TTC549 (cell line): ENCODE data around the gene SCAF1.

Experiments used
- FAIRE-seq: peaks from 2 replicates; lab custom pipeline; 2012; peaks lifted over from hg19 to GRCh38; lab: Jason Lieb, UNC

SCAF1 gene

DNA sequence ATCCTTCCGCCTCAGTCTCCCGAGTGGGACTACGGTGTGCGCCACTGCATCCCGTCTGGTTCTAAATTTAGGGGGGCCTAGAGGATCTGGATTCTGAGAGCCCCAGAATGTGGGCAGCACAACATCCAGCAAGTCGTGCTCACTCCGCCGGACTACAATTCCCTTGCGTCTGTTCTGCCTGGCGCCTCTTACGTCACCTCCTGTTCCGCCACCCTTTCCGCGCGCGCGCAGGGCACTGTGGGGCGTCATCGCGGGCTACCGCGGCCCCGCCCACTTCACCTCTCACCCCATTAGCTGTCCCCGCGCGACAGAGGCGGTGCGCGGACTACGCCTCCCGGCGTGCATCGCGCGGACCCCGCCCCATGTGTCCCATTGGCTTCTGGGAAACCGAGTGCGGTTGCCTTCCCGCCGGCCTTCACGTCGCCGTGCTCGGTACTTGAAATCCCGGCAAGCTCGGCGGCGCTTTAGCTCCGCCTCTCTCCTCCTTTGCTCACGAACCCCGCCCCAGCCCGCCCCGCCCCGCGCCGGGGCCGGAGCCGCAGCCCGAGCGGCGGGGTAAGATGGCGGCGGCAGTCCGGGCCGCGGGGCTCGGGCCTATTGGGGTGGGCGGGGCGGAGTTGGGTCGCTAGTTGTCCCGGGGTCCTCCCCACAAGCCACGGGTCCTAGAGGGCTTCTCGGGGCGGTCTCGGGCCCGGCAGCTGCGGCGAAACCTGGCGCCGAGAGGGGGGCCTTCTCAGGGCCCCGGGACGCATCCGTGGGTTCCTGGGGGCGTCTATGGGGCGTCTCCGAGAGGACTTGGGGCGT lies at the start of gene SCAF1:
TSS of gene SCAF1 (plus strand) at position 522 of the 804 bp plus-strand sequence. CDS start 2,818 bp downstream, outside the sequence.
- FAIRE-seq = peak; percentile 87

- no peak for FAIRE-seq
Measured at GRCh38 chr19:49592486-49593232, 49.4 kb upstream of the SCAF1 start.

DNA sequence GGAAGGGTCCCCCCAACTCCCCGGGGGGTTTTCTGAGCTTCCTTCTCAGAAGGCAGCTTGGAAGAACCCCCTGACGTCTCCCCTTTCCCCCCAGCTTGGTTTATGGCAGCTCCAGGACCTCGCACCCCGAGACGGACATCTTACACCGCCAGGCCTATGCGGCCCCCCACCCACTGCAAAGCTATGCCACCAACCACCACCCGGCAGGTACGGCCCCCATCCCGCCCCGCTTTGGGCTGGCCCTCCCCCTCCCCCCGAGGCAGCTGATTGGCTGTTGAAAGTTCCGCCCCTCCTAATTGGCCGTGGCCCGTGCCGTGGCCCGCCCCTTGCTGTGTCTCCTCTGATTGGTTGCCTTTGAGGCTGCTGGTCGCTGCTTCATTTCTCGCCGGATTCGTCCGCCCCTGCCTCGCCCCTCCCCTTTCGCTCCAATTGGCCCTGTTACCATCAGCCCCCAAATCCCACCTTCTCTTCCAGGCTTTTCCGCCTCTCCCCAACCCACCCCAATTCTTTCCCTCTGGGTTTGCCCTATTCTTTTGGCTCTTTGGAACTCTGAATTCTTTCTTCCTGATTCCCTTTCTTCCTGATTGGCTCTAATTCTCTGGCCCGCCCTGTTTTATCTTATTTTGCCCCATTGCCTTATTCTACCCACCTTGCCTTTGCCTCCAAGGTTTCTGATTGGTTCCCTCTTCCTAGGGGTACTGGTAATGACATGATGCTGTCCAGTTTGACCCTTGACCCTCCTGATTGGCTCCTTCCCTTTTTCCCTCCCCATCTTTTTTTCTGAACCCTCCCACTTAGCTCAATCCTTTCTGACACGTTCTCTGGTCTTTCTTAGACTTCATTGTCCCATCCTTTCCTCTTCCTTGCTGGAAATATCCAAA lies 48.5 kb upstream of the SCAF1 start:
- FAIRE-seq = peak; percentile 41

- no peak for FAIRE-seq
Measured at GRCh38 chr19:49594157-49594992, 47.6 kb upstream of the SCAF1 start.

DNA sequence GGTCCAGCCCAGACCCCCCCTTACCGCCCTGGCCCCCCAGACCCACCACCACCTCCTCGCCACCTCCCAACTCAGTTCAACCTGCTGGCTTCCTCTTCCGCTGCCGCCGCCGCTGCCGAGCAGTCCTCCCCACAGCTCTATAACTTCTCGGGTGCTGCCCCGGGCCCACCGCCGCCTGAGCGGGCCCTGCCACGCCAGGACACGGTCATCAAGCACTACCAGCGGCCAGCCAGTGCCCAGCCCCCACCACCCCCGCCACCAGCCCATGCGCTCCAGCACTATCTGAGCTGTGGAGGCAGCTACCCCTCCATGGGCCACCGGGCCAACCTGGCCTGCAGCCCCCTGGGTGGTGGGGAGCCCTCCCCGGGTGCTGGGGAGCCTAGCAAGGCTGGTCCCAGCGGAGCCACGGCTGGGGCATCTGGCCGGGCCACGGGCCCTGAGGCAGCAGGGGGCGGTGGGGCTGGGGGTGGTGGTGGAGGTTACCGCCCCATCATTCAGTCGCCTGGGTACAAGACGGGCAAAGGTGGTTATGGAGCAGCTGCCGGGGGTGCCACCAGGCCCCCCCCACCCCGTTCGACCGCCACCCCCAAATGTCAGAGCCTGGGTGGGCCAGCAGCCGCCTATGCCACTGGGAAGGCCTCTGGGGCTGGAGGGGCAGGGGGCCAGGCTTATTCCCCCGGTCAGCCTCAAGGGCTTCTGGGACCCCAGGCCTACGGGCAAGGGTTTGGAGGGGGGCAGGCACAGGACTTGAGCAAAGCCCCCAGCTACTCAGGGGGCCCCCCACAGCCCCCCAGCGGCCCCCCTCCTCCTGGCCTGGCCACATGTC lies 46.8 kb upstream of the SCAF1 start:
- FAIRE-seq = no peak

- FAIRE-seq = no peak
Measured at GRCh38 chr19:49595819-49596404, 46.1 kb upstream of the SCAF1 start.

- no peak for FAIRE-seq
Measured at GRCh38 chr19:49596407-49596806, 45.6 kb upstream of the SCAF1 start.

DNA sequence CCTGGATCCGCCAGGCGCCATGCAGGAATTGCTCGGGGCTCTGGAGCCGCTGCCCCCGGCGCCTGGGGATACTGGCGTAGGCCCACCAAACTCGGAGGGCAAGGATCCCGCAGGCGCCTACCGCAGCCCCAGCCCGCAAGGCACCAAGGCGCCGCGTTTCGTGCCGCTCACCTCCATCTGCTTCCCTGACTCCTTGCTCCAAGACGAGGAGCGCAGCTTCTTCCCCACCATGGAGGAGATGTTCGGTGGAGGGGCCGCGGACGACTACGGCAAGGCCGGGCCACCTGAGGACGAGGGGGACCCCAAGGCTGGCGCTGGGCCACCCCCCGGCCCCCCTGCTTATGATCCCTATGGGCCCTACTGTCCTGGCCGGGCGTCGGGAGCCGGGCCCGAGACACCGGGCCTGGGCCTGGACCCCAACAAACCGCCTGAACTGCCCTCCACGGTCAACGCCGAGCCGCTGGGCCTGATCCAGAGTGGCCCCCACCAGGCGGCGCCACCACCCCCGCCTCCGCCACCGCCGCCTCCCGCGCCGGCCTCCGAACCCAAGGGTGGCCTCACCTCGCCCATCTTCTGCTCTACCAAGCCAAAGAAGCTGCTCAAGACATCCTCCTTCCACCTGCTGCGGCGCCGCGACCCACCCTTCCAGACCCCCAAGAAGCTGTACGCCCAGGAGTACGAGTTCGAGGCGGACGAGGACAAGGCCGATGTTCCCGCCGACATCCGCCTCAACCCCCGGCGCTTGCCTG lies 44.9 kb upstream of the SCAF1 start:
- no peak for FAIRE-seq

DNA sequence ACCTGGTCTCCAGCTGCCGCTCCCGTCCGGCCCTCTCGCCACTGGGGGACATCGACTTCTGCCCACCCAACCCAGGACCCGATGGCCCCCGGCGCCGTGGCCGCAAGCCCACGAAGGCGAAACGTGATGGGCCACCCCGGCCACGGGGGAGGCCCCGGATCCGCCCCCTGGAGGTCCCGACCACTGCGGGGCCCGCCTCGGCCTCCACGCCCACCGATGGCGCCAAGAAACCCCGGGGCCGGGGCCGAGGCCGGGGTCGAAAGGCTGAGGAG lies 44.4 kb upstream of the SCAF1 start:
- no peak for FAIRE-seq

DNA sequence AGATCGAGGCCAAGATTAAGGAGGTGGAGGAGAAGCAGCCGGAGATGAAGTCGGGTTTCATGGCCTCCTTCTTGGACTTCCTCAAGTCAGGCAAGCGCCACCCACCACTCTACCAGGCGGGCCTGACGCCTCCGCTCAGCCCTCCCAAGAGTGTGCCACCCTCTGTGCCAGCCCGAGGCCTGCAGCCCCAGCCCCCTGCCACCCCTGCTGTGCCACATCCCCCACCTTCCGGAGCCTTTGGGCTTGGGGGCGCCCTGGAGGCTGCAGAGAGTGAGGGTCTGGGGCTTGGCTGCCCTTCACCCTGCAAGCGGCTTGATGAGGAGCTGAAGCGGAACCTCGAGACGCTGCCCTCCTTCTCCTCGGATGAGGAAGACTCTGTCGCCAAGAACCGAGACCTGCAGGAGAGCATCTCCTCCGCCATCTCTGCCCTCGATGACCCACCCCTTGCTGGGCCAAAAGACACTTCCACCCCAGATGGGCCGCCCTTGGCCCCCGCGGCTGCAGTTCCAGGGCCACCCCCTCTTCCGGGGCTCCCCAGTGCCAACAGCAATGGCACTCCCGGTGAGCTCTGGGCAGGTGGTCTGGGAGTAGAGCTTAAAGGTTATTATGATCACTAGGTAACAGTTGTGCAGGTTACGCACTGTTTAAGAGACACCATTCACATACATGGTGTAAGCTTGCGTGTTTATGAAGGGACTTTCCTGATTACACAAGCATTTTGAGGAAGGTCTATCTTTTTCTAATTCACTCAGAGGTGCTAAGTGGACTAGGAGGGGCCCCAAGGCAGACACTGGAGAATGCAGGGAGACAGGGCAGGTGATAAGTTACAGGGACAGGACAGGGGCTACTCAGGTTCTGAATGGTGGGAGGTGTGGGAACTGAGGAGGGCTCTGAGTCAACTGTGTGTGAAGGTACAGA lies 42.4 kb upstream of the SCAF1 start:
- no peak for FAIRE-seq

- no peak for FAIRE-seq
Measured at GRCh38 chr19:49601482-49602038, 40.4 kb upstream of the SCAF1 start.

DNA sequence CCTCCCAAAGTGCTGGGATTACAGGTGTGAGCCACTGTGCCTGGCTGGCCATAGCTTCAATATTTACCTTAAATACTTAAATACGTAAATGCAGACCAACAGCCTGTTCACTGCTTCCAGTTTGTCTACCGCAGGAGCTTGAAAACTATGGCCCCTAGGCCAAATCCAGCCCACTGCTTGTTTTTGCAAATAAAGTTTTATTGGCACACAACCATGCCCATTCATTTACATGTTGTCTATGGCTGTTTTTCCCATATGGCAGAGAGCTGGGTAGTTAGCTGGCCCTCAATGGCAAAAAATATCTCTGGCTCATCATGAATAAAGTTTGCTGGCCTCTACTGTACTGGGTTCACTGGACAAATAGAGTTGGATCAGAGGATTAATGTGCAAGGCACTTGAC lies 39.2 kb upstream of the SCAF1 start:
- no peak for FAIRE-seq

DNA sequence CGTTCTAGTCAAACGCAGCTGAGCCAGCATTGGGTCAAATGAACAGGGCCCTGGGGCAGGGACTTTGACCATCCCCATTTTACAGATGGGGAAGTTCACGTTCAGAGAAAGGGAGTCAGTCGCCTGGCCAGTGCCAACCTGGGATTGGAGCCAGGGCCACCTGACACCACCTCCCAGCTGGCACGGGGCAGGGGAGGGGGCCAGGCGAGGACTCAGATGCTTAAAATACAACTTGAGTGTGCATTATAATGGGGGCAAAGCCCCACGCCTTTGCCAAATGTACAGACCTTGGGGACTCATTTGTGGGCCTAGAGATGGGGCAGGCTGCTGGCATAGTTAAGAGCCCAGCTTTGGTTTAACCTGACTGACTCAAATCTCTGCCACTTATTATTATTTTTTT lies 36.4 kb upstream of the SCAF1 start:
- no peak for FAIRE-seq

DNA sequence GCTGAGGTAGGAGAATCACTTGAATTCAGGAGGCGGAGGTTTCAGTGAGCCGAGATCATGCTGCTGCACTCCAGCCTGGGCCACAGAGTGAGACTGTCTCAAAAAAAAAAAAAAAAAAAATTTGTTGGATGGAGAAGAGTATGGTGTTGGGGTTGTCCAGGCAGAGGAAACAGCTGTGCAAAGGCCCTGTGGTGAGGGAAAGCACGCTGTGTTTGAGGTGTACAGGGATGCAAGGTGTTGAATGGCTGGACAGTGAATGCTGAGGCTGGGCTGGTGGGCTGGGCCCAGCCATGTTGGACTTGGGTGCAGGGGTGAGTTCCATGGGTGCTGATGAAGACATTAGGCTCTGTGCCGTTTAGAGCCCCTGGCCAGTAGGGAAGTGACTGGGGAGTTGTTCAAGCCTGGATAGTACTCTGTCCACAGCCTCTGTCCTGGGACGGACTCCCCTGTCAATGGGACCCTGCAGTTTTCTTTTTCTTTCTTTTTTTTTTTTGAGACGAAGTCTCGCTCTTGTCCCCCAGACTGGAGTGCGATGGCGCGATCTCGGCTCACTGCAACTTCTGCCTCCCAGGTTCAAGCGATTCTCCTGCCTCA lies 32.4 kb upstream of the SCAF1 start:
- no peak for FAIRE-seq

DNA sequence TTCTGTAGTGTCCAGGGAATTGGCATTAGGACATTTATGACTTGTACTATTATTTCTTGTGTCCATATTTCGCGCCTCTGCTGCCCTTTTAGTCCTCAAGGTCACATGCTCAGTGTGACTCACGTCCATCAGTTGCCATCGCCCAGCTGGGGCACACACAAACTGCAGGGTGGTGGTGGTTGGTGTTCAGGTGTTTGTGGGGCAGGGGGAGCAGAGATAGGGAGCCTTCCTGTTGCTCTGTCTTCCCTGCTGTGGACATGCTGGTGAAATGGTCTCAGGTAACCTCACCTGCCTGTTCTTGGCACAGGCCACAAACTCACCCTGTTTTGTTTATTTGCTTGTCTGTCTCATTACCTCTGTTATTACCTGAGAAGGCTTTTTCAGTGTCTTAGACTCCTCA lies 28.6 kb upstream of the SCAF1 start:
- FAIRE-seq = no peak

- FAIRE-seq = no peak
Measured at GRCh38 chr19:49614096-49614833, 27.7 kb upstream of the SCAF1 start.

- FAIRE-seq = no peak
Measured at GRCh38 chr19:49615861-49616260, 26.1 kb upstream of the SCAF1 start.
